ENCODE results near the gene PAPPA.

The PAPPA gene

GRCh38 chr9:116153765-116154333 is at the start of gene PAPPA:
TSS of gene PAPPA (plus strand) at chr9:116153791. CDS start at chr9:116154173, 382 bp downstream.
- no peak for DNase-seq (ENCODE audit: low read depth)

GRCh38 chr9:116103976-116104820 is 49.4 kb upstream of the PAPPA start:
- DNase-seq (ENCODE audit: low read depth) = no peak

- no peak for DNase-seq (ENCODE audit: low read depth)
Measured at GRCh38 chr9:116112236-116112635, 41.4 kb upstream of the PAPPA start.

GRCh38 chr9:116115761-116116353 is 37.7 kb upstream of the PAPPA start:
- DNase-seq (ENCODE audit: low read depth) = no peak

GRCh38 chr9:116116393-116116792 is 37.2 kb upstream of the PAPPA start:
- DNase-seq (ENCODE audit: low read depth) = no peak

- DNase-seq (ENCODE audit: low read depth) = no peak
Measured at GRCh38 chr9:116123171-116123570, 30.4 kb upstream of the PAPPA start.

GRCh38 chr9:116124472-116125040 is 29.0 kb upstream of the PAPPA start:
- DNase-seq (ENCODE audit: low read depth) = no peak

GRCh38 chr9:116133163-116133562 is 20.4 kb upstream of the PAPPA start:
- no peak for DNase-seq (ENCODE audit: low read depth)

GRCh38 chr9:116134975-116135374 is 18.6 kb upstream of the PAPPA start:
- no peak for DNase-seq (ENCODE audit: low read depth)

GRCh38 chr9:116137010-116137409 is 16.6 kb upstream of the PAPPA start:
- no peak for DNase-seq (ENCODE audit: low read depth)

GRCh38 chr9:116137581-116137980 is 16.0 kb upstream of the PAPPA start:
- no peak for DNase-seq (ENCODE audit: low read depth)

GRCh38 chr9:116141864-116142561 is 11.6 kb upstream of the PAPPA start:
- no peak for DNase-seq (ENCODE audit: low read depth)

- DNase-seq (ENCODE audit: low read depth) = no peak
Measured at GRCh38 chr9:116142706-116143492, 10.7 kb upstream of the PAPPA start.

- no peak for DNase-seq (ENCODE audit: low read depth)
Measured at GRCh38 chr9:116144038-116144437, 9.6 kb upstream of the PAPPA start.

- DNase-seq (ENCODE audit: low read depth) = no peak
Measured at GRCh38 chr9:116144555-116144954, 9.0 kb upstream of the PAPPA start.

- no peak for DNase-seq (ENCODE audit: low read depth)
Measured at GRCh38 chr9:116145036-116145435, 8.6 kb upstream of the PAPPA start.

- no peak for DNase-seq (ENCODE audit: low read depth)
Measured at GRCh38 chr9:116147821-116148220, 5.8 kb upstream of the PAPPA start.

- DNase-seq (ENCODE audit: low read depth) = no peak
Measured at GRCh38 chr9:116149844-116150243, 3.7 kb upstream of the PAPPA start.

GRCh38 chr9:116151199-116151598 is 2.4 kb upstream of the PAPPA start:
- no peak for DNase-seq (ENCODE audit: low read depth)

- DNase-seq (ENCODE audit: low read depth) = no peak
Measured at GRCh38 chr9:116151966-116152381, 1.6 kb upstream of the PAPPA start.

- DNase-seq (ENCODE audit: low read depth) = no peak
Measured at GRCh38 chr9:116152390-116152789, 1.2 kb upstream of the PAPPA start.

All from stimulated activated CD8-positive, alpha-beta memory T cell treated with anti-CD3 and anti-CD28 coated beads, Interleukin-12 subunit alpha, Interleukin-12 subunit beta, amount 100 ng/mL, for 4 hours (primary cell).